GM19328 (cell line): ENCODE data around the gene FBF1.
A peak's percentile ranks its signal among the peaks of the same experiment; 100 is the strongest.
"Not testable (repeated sequence)": the region's sequence is repeated elsewhere in the genome, so short reads cannot be mapped to it uniquely, and the experiment has no call there.

Experiments used
- ATAC-seq: cut with Tn5 transposase; IDR thresholded peaks from one replicate; pipeline ENCODE4 v1.9.1; 2021; ENCODE audit warnings: mild to moderate bottlenecking, moderate library complexity; ENCODE audit not compliant: unreplicated experiment

The FBF1 gene

GRCh38 chr17:75897160-75898019 is 43.5 kb downstream of the FBF1 start:
- no peak for ATAC-seq

GRCh38 chr17:75896415-75897159 is 44.3 kb downstream of the FBF1 start, which contains the start of gene TRIM65:
Gene TRIM65, minus strand, starts transcription at chr17:75896951. Its CDS starts 14 bp downstream, at chr17:75896937.
- peak; percentile 50 for ATAC-seq

GRCh38 chr17:75895370-75896155 is 45.3 kb downstream of the FBF1 start:
- ATAC-seq: no peak

- no peak for ATAC-seq
Measured at GRCh38 chr17:75894049-75894733, 46.7 kb downstream of the FBF1 start.

- no peak for ATAC-seq
Measured at GRCh38 chr17:75893305-75894048, 47.4 kb downstream of the FBF1 start.

GRCh38 chr17:75892556-75893224 is 48.2 kb downstream of the FBF1 start:
- no peak for ATAC-seq

GRCh38 chr17:75891605-75892555 is 49.0 kb downstream of the FBF1 start:
- ATAC-seq: no peak

- ATAC-seq: no peak
Measured at GRCh38 chr17:75891022-75891604, 49.7 kb downstream of the FBF1 start.

- no peak for ATAC-seq
Measured at GRCh38 chr17:75889454-75889853, 51.4 kb downstream of the FBF1 start.

GRCh38 chr17:75888484-75888883 is 52.4 kb downstream of the FBF1 start:
- ATAC-seq: no peak

- ATAC-seq: not testable (repeated sequence)
Measured at GRCh38 chr17:75885860-75886259, 55.0 kb downstream of the FBF1 start.

GRCh38 chr17:75885431-75885830 is 55.4 kb downstream of the FBF1 start:
- ATAC-seq: no peak

GRCh38 chr17:75881678-75882454 is 59.0 kb downstream of the FBF1 start:
- no peak for ATAC-seq

- ATAC-seq: no peak
Measured at GRCh38 chr17:75880266-75880665, 60.6 kb downstream of the FBF1 start.

GRCh38 chr17:75878174-75878998 is 62.5 kb downstream of the FBF1 start, which contains the start of gene TRIM47:
Gene TRIM47, minus strand, starts transcription at chr17:75878581. Its CDS starts 33 bp downstream, at chr17:75878548.
- ATAC-seq: no peak

GRCh38 chr17:75877752-75878173 is 63.1 kb downstream of the FBF1 start:
- no peak for ATAC-seq
